Measurements from ENCODE around the gene LGR4.

Gene LGR4

DNA sequence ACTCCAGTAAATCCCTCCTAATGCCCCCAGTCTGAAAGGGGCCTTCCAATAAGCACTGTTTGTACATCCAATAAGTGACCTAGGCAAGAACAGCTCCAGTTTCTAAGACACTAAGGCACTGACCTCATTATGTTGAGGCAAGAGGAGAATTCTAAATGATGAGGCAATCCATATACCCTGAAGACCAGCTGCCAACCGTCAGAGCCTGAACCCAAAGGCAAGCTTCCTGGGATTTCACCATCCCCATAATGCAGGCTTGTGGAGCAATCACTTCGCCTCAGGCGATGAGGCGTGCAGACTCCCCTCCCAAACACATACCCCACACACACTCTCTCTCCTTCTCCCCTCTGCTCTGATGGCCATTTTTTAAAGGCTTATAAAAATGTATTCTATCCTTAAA, 49.5 kb downstream of the LGR4 start:
- DNase-seq, result peak; percentile 63

DNA sequence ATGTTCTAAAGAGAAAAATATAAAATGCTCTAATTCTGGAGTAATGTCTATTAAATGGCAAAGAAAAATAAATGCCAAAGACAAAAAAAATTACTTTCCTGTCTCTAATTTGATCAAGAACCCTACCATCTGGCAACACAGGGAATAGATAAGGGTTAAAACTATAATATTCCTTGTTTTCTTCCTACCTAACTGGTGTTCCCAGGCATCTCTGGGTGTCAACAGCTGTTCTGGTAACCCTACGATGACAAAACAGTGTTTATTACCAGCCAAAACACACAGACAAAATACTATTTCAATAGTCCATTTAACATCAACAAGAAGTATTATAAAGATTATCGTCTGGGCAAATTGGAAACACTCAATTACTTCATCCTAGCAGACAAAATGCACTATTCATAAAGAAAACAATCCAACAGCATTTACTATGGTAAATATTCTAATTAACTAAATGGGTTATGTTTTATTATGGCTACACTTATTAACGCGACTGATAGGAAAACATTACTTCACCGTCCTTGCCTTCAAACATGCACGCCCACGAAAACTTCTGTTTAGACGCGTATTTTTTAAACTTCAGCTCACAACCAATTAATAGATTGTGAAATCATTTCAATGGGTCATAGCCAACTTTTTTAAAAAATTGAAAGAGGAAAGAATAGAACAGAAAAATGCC, 50.6 kb downstream of the LGR4 start:
- no peak for DNase-seq

DNA sequence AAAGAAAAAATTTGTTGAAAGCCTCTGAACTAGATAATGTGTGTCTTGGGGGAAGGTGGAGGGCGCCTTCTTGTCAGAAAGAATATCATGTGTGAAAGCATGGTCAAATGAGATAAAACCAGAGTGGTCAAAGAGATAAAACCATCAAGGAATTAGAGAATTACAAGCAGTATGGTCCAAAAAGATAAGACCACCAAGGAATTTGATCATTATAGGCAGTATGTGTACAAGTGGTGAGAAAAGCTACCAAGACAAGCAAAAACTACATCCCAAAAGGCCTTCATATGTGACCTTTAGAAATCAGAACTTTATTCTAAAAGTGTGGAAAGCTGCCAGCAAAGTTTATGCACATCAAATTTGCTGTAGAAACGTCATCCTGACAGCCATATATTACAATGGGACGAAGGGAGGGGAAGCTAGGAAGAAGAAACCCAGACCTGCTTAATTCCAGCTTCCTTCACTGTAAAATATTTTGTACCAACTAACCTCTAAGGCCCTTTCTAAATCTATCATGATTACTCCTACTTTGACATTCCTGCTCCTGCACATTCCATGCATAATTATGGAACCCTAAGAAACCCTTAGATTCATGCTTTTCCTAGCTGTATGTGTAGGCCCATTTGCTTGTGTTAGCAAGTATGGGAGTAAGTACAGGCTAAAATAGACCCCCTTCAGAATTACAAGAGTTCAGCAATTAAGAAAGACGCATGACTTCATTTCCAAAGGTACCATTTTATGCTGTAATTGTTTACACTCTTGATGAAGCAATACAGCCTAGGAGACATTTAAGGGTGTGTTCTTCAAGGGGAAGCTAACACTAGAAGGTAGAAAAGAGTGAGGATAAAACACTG, 51.6 kb downstream of the LGR4 start:
- peak; percentile 39 for DNase-seq

DNA sequence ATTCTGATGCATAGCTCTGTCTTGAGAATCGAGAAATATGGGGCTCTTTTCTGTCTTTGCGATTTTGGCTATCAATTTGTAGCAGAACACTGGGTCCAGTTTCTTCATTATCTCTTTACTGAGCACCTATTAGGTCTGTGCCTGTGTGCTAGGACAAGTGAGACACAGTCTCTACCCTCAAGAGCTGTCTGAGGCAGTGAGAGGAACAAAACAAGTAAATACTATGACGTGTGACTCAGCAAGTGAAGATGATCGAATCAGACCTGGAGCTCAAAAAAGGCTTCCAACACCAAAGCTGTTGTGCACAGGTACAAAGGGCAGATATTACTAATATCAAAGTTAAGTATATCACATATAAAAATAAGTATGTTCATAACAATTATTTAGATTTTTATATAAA, 52.4 kb downstream of the LGR4 start:
- DNase-seq, result no peak

DNA sequence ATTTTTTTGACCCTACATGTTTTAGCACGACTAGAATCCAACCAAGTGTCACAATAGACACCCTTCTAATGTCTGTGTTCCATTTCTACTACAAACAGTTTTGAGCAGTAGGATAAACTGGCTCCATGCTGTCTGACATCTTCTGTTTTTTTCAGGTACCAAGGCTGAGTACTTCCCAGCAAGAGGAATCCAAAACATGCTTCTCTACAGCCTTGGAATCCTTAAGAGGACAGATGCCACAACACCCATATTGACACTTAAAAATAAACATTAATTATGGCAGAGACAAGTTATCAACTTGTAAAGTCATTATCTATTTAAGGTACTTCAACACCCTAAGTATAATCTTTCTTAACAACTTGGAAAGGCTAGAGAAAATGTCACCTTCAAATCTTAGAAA, 54.2 kb downstream of the LGR4 start:
- no peak for DNase-seq

DNA sequence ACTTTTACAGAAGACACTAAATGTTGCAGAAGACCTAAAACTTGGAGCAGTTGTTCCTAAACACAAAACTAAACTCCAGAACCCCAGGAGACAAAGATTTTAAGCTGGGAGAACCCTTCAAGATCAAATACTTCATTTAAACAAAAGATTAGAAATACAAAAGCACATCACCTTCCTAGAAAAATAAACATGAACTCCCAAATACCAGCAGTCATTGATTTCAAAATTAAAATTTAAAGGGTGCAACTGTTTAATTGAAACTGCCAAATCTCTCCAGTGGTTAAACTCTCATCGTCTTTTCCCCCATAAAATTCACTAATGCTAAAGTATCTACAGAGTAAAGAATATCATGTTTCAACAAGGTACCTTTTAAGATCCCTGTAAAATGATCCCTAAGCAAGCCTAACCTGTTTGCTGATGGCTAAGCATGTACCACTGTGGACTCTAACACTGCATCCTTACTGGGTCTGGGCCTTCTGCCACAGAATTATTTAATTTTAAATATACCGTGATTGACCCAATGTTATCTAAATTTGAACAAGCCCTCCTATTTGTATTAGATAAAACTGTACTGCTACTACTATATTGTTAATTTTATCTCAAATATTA, 55.9 kb downstream of the LGR4 start:
- DNase-seq, result no peak

DNA sequence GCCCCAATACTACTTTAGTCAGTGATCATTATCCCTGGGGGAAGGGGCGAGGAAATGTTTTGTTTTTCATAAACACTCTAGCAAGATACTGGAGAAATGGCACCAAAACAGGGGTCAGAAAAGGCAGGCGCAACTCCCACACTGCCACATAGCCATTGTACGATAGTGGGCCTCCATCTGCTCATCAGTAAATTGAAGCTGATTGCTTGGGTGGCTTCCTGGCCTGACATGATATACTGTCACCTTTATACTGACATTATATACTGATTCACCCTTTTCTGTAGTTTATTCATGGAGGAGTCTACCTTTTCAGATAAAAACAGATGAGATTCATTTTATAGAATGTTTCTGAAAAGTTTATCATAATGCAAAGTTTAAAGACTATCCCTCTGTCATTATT, 57.9 kb downstream of the LGR4 start:
- no peak for DNase-seq

DNA sequence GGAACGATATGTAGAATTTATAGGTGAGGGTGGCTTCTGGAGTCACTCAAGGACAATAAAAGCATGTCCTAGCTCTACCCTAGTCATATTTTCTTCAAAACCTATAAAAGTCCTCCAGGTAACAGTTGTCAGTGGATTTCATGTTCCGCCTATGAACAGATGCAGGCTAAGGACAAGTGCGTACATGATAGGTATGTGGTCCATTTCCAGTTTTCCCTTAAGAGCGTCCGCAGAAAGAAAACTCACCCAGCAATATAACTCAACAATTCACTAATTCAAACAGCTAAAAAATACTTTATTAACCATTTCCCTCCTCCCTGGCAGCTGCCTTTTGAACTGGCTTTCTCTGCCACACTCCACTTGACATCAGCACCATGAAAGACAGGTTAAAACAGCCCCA, 59.4 kb downstream of the LGR4 start:
- no peak for DNase-seq

DNA sequence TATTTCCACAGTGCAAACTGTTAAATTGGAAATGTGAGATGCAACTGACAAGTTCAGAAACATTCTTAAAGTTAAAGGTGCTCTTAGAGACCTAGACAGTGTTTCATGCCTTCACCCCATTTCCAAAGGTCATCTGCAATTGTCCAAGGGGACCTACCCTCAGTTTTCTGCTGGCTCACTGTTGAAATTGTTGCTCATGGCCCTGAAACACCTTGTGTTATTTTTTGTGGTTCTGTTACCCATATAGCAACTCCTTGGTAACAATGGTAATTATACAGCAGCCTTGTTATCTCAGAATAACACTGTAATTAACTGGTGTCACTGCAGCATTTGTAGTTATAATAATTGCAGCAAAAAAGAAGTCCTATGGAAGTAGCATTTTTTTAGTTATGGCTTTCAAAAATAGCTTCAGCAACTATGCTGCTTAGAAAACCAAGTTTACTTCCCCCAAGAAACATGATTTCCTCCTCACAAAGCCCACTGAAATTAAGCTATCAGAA, 60.3 kb downstream of the LGR4 start:
- DNase-seq, result no peak

DNA sequence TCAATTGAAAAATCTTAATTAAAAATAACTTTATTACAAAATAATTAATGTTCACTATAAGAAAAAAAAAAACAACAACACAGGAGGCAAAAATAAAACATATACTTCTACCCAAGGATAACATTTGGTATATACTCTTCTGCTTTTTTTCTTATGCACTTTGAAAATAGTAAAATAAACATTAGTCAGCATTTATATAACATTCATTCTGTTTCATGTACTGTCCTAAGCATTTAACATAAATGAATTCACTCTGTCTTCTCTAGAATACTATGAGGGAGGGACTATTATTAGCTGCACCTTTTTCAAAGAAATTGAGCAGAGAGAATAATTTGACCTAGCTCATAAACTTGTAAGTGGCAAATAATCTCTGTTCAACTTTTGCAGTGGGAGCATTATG, 61.3 kb downstream of the LGR4 start:
- DNase-seq, result no peak

DNA sequence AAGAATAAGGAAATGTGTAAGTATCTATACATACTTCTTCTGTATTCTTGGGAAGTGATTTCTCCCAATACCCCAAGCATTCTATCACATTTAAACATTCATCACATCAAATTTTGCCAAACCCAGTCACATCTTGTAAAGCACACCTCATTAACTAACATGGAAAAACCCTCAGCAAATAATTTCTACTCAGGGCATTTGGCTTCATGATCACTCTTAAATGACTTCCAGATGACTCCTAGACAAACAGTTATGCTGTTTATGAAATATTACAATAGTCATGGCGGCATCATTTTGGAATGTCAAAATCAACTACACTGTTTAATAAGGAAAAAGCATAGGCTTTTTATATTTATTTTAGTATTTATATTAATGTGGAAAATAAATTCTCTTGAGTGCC, 62.3 kb downstream of the LGR4 start:
- peak; percentile 34 for DNase-seq

DNA sequence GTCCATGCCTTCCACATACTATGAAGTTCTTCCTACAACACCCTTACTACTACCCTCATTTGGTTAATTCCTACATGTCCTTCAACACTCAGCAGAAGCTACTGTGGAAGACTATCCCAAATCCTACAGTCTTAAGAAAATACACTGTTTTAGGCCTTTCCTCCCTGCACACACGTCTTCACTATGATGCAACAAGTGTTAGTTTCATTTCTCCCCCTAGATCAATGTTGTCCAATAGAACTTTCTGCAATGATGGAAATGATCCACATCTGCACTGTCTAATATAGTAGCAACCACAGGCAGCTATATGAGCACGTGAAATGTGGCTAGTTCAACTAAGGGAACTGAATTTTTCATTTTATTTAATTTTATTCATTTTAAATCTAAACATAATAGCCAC, 62.8 kb downstream of the LGR4 start:
- no peak for DNase-seq

DNA sequence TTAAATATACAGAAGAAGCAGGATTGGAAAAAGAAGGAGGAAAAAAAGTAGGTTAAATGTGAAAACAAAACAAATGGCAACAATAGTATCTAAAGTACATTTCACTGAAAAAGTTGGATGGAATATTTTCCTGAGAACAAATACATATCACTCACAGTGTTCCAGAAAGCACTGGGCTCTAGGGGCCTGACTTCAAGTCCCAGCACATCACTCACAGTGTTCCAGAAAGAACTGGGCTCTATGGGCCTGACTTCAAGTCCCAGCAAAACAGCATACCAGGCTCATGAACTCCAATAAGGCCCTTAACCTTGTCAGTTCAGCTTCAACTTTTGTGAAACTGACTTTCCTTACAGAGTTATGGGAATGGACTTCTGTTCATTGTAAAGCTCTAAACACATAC, 63.5 kb downstream of the LGR4 start:
- no peak for DNase-seq

DNA sequence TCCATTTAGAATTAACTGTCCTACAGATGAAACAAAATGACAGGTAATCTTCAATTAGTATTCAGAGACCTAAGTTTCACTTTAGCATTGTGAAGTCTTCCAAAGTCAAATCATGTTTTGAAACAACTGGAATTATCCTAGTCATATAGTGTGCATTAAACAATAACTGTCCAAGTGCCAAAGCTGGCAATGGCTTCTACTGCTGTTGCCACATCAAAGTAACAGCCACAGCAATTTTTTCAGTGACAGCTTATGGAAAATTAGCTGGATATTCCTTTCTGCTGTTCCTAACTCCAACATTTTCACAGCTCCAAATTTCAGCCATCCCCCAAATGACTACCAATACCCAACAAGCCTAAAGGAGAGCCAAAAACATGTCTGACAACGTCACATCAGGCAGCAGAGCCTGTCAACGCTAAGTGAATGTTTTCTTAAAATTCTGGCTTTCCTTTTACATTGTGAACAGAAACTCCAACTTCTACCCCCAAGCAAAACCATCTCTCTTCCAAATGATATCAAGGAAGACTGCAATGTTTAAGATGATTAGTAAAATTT, 64.3 kb downstream of the LGR4 start:
- DNase-seq, result no peak

DNA sequence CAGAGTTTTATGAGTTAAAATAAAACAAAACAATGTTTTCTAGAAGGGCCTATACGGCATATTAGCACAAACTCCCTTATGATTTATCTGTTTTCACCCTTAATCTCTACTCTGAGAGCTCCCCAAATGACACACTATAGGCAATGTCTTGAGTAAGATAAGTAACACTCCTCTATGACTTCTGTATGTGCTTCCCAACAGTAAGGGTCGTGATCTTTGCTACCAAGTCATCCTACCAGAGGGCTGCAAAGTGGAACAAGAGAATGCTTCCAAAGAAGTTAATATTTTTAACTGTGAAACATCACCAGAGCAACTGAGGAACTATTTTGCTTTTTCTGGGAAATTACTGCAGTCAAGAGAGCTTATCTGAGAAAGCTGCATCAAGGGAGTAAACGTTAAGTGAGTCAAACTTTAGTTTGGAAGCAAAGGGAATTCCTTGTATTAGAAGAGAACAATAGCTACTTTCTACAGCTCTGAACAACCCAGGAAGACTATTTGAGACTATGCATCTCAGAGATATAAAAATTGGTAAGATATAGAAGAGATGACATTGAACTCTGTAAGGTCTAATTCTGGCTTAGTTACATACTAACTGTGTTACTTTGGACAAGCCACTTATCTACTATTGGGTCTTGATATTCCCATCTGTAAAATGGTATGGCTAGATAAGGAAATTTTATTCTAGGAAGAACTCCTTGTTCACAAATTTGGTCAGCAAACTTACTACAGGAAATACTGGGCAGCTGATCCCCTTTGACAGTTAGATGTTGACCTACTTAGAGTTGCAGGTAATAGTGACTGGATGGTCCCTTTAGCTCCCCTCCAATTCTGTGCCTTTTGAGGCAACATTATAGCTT, 65.9 kb downstream of the LGR4 start:
- DNase-seq, result no peak

DNA sequence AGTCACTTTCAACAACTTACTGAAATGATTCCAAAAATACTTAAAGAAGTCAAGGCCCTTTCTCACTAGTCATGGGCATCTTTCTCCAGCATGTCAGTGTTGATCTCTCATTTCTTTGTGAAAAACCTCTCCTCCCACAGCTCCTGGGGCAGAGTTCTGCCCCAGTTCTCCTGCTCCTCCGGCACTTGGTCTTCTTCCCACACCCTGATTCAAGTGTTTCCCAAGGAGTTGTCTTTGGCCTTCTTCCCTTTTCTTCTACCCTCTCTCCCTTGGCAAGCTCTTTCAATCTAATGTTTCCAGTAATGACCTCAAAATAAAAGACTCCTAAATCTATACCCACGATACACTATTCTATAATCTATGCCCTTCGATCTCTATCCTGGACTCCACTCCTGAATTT, 67.5 kb downstream of the LGR4 start:
- DNase-seq, result no peak

DNA sequence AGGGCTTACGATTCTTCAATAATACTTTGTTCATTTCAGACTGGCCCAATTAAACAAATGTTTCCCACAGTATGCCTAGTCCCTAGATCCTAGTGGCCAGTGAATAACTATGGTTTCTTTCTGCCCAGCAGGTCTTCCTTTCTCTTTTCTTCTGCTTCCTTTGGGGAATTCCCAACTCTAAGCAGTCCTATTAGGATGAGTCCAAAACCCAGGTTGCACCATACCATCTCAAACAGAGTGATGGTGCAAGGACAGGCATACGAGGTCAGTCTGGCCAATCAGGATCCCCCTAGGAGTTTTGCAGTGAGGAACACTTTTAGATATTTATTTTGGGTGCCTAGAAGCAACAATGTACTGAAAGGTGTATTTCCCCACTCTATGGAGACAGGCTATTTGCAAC, 68.2 kb downstream of the LGR4 start:
- DNase-seq, result no peak

DNA sequence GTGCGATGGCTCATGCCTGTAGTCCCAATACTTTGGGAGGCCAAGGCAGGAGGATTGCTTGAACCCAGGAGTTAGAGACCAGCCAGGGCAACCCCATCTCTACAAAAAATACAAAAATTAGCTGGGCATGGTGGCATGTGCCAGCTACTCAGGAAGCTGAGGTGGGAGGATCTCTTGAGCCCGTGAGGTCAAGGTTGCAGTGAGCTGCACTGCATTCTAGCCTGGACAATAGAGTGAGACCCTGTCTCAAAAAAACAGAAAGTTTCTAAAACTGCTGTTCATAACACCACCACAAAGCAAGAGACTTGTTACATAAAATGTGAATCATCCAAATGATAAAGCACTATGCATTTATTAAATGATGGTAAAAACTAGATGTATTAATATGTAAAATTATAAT, 69.4 kb downstream of the LGR4 start:
- no peak for DNase-seq

DNA sequence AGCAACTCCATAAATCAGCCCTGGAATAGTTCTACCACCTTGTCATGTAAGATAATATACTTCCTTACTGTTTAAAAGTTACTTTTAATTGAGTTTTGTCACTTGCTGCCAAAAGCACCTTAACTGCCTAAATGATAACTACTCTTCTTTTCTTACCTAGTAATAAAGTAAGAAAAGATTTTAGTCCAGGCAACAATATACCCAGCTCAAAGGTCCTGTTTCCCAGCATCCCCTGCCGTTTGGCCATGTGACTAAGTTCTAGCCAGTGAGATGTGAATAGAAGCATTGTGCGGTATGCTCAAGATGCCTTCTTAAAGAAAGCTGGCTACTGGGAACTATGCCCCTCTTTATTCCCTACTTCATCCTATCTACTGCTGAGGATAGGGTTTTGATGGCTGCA, 70.1 kb downstream of the LGR4 start:
- DNase-seq, result no peak

DNA sequence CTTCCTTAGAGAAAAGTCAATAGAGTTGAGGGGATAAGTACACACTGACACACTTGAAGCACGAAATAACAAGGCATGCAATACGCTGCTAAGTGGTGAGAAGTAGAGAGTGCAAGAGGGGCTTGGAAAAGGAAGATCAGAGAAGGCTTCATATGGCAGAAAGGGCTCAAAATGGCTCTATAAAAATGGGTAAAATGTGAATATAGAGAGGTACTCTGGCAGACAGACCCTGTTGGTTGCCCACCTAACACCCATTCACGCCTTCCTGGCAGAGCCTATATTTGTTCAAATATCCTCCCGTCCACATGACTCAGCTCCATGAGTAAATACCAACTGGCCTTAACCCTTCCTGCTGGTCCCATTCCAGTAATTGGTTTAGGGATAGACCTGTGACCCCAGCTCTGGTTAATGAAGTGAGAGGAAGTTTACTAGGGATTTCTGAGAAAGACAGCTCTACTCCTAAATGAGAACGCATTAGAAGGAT, 70.7 kb downstream of the LGR4 start:
- no peak for DNase-seq

DNA sequence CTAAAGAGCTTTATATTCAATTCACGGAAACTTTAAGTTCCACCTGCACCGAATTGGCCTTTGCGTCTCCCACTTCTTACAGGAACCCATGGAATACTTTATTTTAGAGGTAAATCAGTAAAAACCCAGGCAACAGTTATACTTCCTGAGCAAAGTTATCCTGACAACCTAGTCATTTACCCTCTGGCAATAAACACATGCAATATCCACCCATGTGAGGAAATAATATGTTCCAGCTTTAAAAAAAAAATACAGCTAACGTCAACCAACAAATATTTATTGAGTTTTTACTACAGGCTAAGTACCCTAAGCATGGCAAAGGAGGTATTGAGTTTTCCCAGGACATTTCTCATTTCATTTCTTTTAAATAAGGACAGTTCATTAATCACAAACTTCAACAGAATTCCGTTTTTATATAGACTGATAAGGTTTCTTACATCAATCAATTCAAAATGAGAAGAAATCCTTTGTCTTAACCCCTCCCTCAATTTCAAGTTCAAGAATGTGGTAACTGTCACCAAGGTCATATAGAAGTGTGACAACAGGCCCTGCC, 71.2 kb downstream of the LGR4 start:
- DNase-seq, result no peak

DNA sequence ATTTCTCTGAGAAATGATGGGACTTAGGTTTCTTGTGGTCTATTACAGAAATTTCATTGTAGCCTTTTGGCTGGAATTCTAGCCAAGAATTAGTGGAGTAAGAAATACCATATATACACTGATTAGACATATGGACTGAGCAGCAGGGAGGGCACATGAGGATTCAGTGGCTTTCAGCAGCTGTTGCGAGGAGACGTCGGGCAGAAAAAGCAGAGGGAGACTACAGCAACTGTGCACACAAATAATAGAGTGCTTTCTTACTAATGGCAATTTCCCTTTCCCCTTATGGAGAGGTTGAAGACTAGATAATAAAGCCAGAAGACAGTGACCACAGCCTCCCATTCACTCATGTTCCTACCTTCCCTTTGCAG, 74.2 kb downstream of the LGR4 start:
- no peak for DNase-seq
